ENCODE measurements around the gene TSHZ2. TPM values are rescaled to one million over a fixed set of nuclear protein-coding genes. Genes with fewer than 3 reads are reported as not detected.

TSHZ2 gene
- total and polyA plus RNA-seq, 2 donors (not counting 3 experiments of a cell fraction or from before 2014, with no cell fraction given) = not detected

- no peak overlapping the region for H2AFZ ChIP-seq (ENCODE audit: low read depth, low read length)
Measured at GRCh38 chr20:53032478-53032932, 60.3 kb downstream of the TSHZ2 start.

More at GRCh38 chr20:53032478-53032932, 60.3 kb downstream of the TSHZ2 start:
- ChIA-PET POLR2A (no interaction called here), CTCF (no interaction called here)
- Histone ChIP-seq H3K36me3 (ENCODE audit: control insufficient read depth in 2 of 2, extremely low read depth in 1 of 2, insufficient read depth in 2 of 2, low read length in 2 of 2) (no peaks in the 10 kb centered on the region), H3K9ac (replicated peaks; ENCODE audit: extremely low read depth, insufficient read depth, low read length) (no peak overlapping the region), H3K9me3 (replicated peaks; ENCODE audit: control insufficient read depth, insufficient read depth, low read length) (no peaks in the 10 kb centered on the region), H3K4me1 (ENCODE audit: control insufficient read depth, extremely low read depth, insufficient read depth, low read length) (no peaks in the 10 kb centered on the region), H4K20me1 (replicated peaks; ENCODE audit: control insufficient read depth, extremely low read depth, insufficient read depth, low read length) (no peaks in the 10 kb centered on the region), H3K4me3 (replicated peaks in 1 of 3; ENCODE audit: insufficient read depth in 1 of 3, low read depth in 1 of 3, low read length in 3 of 3) (no peak overlapping the region), H3K27ac (ENCODE audit: insufficient read depth, low read depth, low read length) (no peak overlapping the region), H3K27me3 (ENCODE audit: control insufficient read depth in 2 of 2, insufficient read depth in 2 of 2, low read length in 2 of 2) (no peaks in the 10 kb centered on the region), H3K79me2 (ENCODE audit: control insufficient read depth, insufficient read depth, low read length) (no peaks in the 10 kb centered on the region), H3K4me2 (ENCODE audit: insufficient read depth, low read length) (no peak overlapping the region), H3K9me1 (replicated peaks; ENCODE audit: control insufficient read depth, extremely low read depth, insufficient read depth, low read length) (no peaks in the 10 kb centered on the region)
- BruUV-seq (replicated peaks) = no TSS peak
- TF ChIP-seq POLR2A (IDR thresholded peaks at IDR 0.05; ENCODE audit: low read depth, low read length) = no peak
- TF ChIP-seq MAX (IDR thresholded peaks at IDR 0.05; ENCODE audit: insufficient read depth, insufficient read length) = no peak
- TF ChIP-seq MYC (IDR thresholded peaks at IDR 0.05; ENCODE audit: low read depth, low read length) = no peak
- no peak for TF ChIP-seq FOS (IDR thresholded peaks at IDR 0.05; ENCODE audit: borderline replicate concordance, insufficient read depth, low read length)
- TF ChIP-seq GATA2 (IDR thresholded peaks at IDR 0.05; ENCODE audit: insufficient read depth, insufficient read length, low read depth, low read length) = no peak
- TF ChIP-seq POLR2AphosphoS5 (IDR thresholded peaks at IDR 0.05; ENCODE audit: insufficient read depth, low read depth, low read length) = no peak
- TF ChIP-seq JUN (IDR thresholded peaks at IDR 0.05; ENCODE audit: borderline replicate concordance, insufficient read depth, insufficient read length, low read depth) = no peak
- no peak for TF ChIP-seq EZH2 (IDR thresholded peaks at IDR 0.05; ENCODE audit: borderline replicate concordance, low read depth, low read length, severe bottlenecking)
- TF ChIP-seq CTCF (IDR thresholded peaks at IDR 0.05; ENCODE audit: extremely low read depth in 1 of 2, insufficient read depth in 1 of 2, low read depth in 1 of 2, low read length in 2 of 2) = no peak
- FAIRE-seq (no peak), DNase-seq (ENCODE audit: low read depth, low spot score) (no peak)
- dilution Hi-C loops (cut with MboI; ENCODE audit: extremely low pct_ligation_motif_present, low sequenced_read_pairs) (no loop called here), intact Hi-C loops (cut with micrococcal nuclease) (no loop called here)
